Heart left ventricle (tissue), 16 donors: Measurements from ENCODE around the gene NTM. TPM values are rescaled to one million over a fixed set of nuclear protein-coding genes. Genes with fewer than 3 reads are reported as not detected.

Experiments used
- ATAC-seq, 4 donors: fragments of 200-7000 bp; cut with Tn5 transposase; one replicate each; pipeline ENCODE4 v1.9.1; 2020 to 2022; ENCODE audit warnings: moderate library complexity in 4 of 4, mild to moderate bottlenecking in 3 of 4, moderate number of reproducible peaks in 1 of 4
- DNase-seq, 5 donors: peaks; one replicate each; pipeline ENCODE4 v3.0.0-alpha.2; 2020
- H3K27ac ChIP-seq, 12 donors: fragments of 200-600 bp; sonication (generic) in 4 of 12; one replicate each; pipeline versions ENCODE4 v1.5.0 to v1.8.0; 2016 to 2022; ENCODE audit warnings: mild to moderate bottlenecking in 2 of 12
- H3K27me3 ChIP-seq, 9 donors: fragments of 200-600 bp; sonication (generic) in 2 of 9; one replicate each; pipeline versions ENCODE4 v1.5.1 to v1.8.0; 2016 to 2022; ENCODE audit warnings: mild to moderate bottlenecking in 3 of 9
- H3K36me3 ChIP-seq, 9 donors: fragments of 200-600 bp; sonication (generic) in 2 of 9; one replicate each; pipeline versions ENCODE4 v1.5.0 to v1.8.0; 2018 to 2022; ENCODE audit warnings: mild to moderate bottlenecking in 2 of 9
- H3K4me1 ChIP-seq, 12 donors: fragments of 200-600 bp; sonication (generic) in 4 of 12; one replicate each; pipeline versions ENCODE4 v1.5.0 to v1.8.0; 2016 to 2022; ENCODE audit warnings: mild to moderate bottlenecking in 3 of 12
- H3K4me3 ChIP-seq, 12 donors: fragments of 200-600 bp; sonication (generic) in 4 of 12; one replicate each; pipeline versions ENCODE4 v1.5.0 to v1.8.0; 2017 to 2022; ENCODE audit warnings: mild to moderate bottlenecking in 9 of 12, moderate library complexity in 4 of 12
- H3K9me3 ChIP-seq, 12 donors: fragments of 200-600 bp; sonication (generic) in 4 of 12; one replicate each; pipeline versions ENCODE4 v1.5.0 to v1.8.0; 2016 to 2022; ENCODE audit warnings: mild to moderate bottlenecking in 1 of 12
- POLR2A ChIP-seq, 2 donors: fragments of 450-650 bp; IDR thresholded peaks; one replicate each; pipeline ENCODE4 v1.6.1; 2017; ENCODE audit warnings: antibody characterized with exemption in 2 of 2, mild to moderate bottlenecking in 2 of 2, moderate library complexity in 2 of 2
- WGBS, 4 donors: extraction: QIAGEN DNeasy Blood & Tissue Kit in 2 of 4; methylation state at CpG; one replicate each; pipeline versions ENCODE4 v1.1.5 to v1.1.7; 2013 to 2018; 5-methylcytosine and 5-hydroxymethylcytosine counted together
- intact Hi-C, 10 donors: fragments of 100-400 bp; cut with DNase I; formaldehyde crosslinking; loops; one replicate each; pipeline versions ENCODE4 v1.11.1 to v1.14.2; 2022
- polyA plus RNA-seq, 2 donors: library from polyadenylated mRNA; stranded (reverse); fragments of 200-250 nt; gene quantifications; one replicate each; pipeline ENCODE4 v1.2.3, GENCODE V29; 2013
- total RNA-seq, 9 donors: library from RNA; depleted of rRNA in 2 of 9; stranded (reverse); fragments of >200 nt in 2 of 9; fragmentation: NEBNext Ultra II Directional in 3 of 9; extraction: Animal tissue kit (Norgen Biotek cat#: 25700) in 3 of 9; gene quantifications; one replicate each; pipeline versions ENCODE4 v1.1.0 to v1.2.4, GENCODE V29; 2016 to 2023
- TF ChIP-seq, protein P1 (sequence below), 12 donors: fragments of 200-600 bp; sonication (generic) in 4 of 12; IDR thresholded peaks; one replicate each; pipeline versions ENCODE4 v1.5.0 to v1.8.0; 2018 to 2022; ENCODE audit warnings: antibody characterized with exemption in 12 of 12, mild to moderate bottlenecking in 5 of 12
- donor health status: ischemic (EF 13 %, LVEDD 7.1; RV severe dilation, severe dysfunction).
- donor health status: healthy with polysubstance abuse.
- donor health status: DM: no; HTN: yes; CAD: no.
- donor health status: DM: no; HTN: no; CAD: no.
- donor health status: ischemic (EF 25% LVEDD 6.9; RV normal size, moderate dysfunction).
- donor health status: ischemic (EF 25% LVEDD 5.7; RV mildly dilated, moderate dysfunction).
- donor health status: healthy.
- donor health status: DM: yes; HTN: yes; CAD: no.
- donor health status: ischemic (EF 35%, LVEDD 5.7; RV mildly dilated, moderate dysfunction).
- donor health status: nonischemic (EF 11% LVEDD 7.7; RV severe dilation, severe dysfunction).
- donor health status: DM: yes; HTN: yes; CAD: no.
- donor health status: PGD.
- donor health status: ischemic (EF 29% LVEDD 5.4; RV normal size, mild dysfunction).
- donor health status: nonischemic (EF 23%, LVEDD 6.1; RV moderate dilation, normal function).

NTM gene
- total and polyA plus RNA-seq, 11 donors: 0.40 to 7.7 (median 1.5) TPM

DNA sequence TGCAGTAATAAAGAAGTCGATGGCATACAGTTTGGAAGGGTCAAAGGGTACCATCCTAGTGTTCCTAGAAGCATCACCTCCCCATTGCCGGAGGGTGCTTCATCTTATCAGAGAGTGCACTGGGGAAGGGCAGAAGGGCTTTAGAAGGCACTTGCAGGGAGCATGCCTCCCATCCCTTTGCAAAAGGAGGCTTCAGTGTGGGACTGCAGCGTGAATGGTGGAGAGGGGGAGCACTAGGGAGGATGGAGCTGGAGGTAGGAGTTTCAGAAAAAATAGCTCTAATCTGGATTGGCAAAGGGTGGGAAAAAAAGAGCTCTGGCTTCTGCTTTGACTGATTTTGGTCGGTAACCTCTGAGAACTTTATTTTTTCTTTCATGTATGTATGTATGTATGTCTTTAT lies 5.0 kb downstream of the NTM start:
- intact Hi-C loops: no loop called here
- H3K4me3 ChIP-seq: no peak overlapping the region
- no peak for DNase-seq
- H3K36me3 ChIP-seq: no peaks in the 10 kb centered on the region
- no peak overlapping the region for H3K27ac ChIP-seq
- ATAC-seq: no peak
- peaks cover 0 to 70% (median 18%) of the 10 kb centered on the region in 9 donors for H3K27me3 ChIP-seq
- no peak for TF ChIP-seq POLR2A (IDR thresholded peaks at IDR 0.05)
- TF ChIP-seq, protein P1, sequence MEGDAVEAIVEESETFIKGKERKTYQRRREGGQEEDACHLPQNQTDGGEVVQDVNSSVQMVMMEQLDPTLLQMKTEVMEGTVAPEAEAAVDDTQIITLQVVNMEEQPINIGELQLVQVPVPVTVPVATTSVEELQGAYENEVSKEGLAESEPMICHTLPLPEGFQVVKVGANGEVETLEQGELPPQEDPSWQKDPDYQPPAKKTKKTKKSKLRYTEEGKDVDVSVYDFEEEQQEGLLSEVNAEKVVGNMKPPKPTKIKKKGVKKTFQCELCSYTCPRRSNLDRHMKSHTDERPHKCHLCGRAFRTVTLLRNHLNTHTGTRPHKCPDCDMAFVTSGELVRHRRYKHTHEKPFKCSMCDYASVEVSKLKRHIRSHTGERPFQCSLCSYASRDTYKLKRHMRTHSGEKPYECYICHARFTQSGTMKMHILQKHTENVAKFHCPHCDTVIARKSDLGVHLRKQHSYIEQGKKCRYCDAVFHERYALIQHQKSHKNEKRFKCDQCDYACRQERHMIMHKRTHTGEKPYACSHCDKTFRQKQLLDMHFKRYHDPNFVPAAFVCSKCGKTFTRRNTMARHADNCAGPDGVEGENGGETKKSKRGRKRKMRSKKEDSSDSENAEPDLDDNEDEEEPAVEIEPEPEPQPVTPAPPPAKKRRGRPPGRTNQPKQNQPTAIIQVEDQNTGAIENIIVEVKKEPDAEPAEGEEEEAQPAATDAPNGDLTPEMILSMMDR (IDR thresholded peaks at IDR 0.05): no peak
- 33 to 44% (median 36%) methylated on average over 4 of the region's 4 CpGs for WGBS, 4 donors
- H3K4me1 ChIP-seq: peaks cover 0 to 18% (median 0%) of the 10 kb centered on the region in 12 donors
- no peaks in the 10 kb centered on the region for H3K9me3 ChIP-seq

- Histone ChIP-seq H3K4me1 (peaks cover 0 to 13% (median 0%) of the 10 kb centered on the region in 12 donors), H3K9me3 (no peaks in the 10 kb centered on the region), H3K27me3 (peaks cover 0 to 71% (median 18%) of the 10 kb centered on the region in 9 donors), H3K36me3 (no peaks in the 10 kb centered on the region), H3K27ac (no peak overlapping the region), H3K4me3 (no peak overlapping the region)
- ATAC-seq (no peak), DNase-seq (no peak)
- intact Hi-C loops: no loop called here
- TF ChIP-seq, protein P1 (IDR thresholded peaks at IDR 0.05): no peak
- no peak for TF ChIP-seq POLR2A (IDR thresholded peaks at IDR 0.05)
- 64 to 75% (median 74%) methylated on average over 3 of the region's 3 CpGs for WGBS, 4 donors
Observed at GRCh38 chr11:131375915-131376314, 5.5 kb downstream of the NTM start.

DNA sequence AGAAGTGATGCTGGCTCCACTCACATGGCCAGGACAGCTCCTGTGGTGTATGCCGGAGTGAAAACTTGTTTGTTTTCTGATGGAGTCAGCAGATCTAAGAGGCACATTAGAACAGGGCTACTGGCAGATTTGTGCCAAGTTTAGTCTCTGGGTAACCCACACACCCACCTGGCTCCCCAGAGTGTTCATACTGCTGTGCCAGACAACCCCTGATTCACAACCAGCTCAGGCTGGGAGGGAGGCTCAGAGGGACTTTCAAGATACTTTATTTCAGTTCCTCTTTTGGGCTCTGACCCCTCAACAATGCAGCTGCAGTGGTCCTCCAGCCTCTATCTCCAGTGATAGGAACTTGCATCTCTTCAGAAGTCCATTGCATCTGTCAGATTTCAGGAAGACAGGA lies 8.5 kb downstream of the NTM start:
- intact Hi-C loops: no loop called here

GRCh38 chr11:131385763-131386390 lies 15.5 kb downstream of the NTM start:
- Histone ChIP-seq H3K9me3 (no peaks in the 10 kb centered on the region), H3K27me3 (peaks cover 0 to 13% (median under 1%) of the 10 kb centered on the region in 9 donors), H3K36me3 (no peaks in the 10 kb centered on the region), H3K4me1 (no peaks in the 10 kb centered on the region), H3K27ac (no peak overlapping the region), H3K4me3 (no peak overlapping the region)
- intact Hi-C loops: no loop called here
- 74 to 81% (median 78%) methylated on average over 4 of the region's 4 CpGs for WGBS, 4 donors
- ATAC-seq (no peak), DNase-seq (no peak)
- TF ChIP-seq, protein P1 (IDR thresholded peaks at IDR 0.05): no peak
- TF ChIP-seq POLR2A (IDR thresholded peaks at IDR 0.05): no peak

More for the DNA sequence above, 8.5 kb downstream of the NTM start:
- Histone ChIP-seq H3K27me3 (peaks cover 0 to 53% (median 6%) of the 10 kb centered on the region in 9 donors), H3K9me3 (no peaks in the 10 kb centered on the region), H3K4me1 (no peaks in the 10 kb centered on the region), H3K4me3 (no peak overlapping the region), H3K27ac (no peak overlapping the region), H3K36me3 (no peaks in the 10 kb centered on the region)
- TF ChIP-seq, protein P1 (IDR thresholded peaks at IDR 0.05): no peak
- no peak for TF ChIP-seq POLR2A (IDR thresholded peaks at IDR 0.05)
- DNase-seq: no peak
- WGBS, 4 donors: 67 to 100% (median 71%) methylated on average over 1 of the region's 1 CpG
- no peak for ATAC-seq
